Liver (tissue), 9 donors: Measurements from ENCODE around the gene MUL1. TPM values are rescaled to one million over a fixed set of nuclear protein-coding genes. Genes with fewer than 3 reads are reported as not detected.

ENCODE experiments used
- DNase-seq: peaks from one replicate; pipeline ENCODE4 v3.0.0-alpha.2; 2017; ENCODE audit warnings: low spot score
- H3K27ac ChIP-seq, 2 donors: one replicate each; pipeline ENCODE4 v1.7.0; 2013; ENCODE audit warnings: inconsistent platforms in 2 of 2, low read length in 2 of 2, control low read depth in 1 of 2, low read depth in 1 of 2, mild to moderate bottlenecking in 1 of 2
- H3K27me3 ChIP-seq, 4 donors: one replicate each; pipeline versions ENCODE4 v1.6.1 to v1.7.0; 2013; ENCODE audit warnings: low read length in 3 of 4, inconsistent platforms in 1 of 4, mild to moderate bottlenecking in 1 of 4, moderate library complexity in 1 of 4; ENCODE audit not compliant: control insufficient read depth in 4 of 4, insufficient read depth in 4 of 4
- H3K36me3 ChIP-seq, 4 donors: one replicate each; pipeline versions ENCODE4 v1.6.1 to v1.7.0; 2013; ENCODE audit warnings: low read length in 3 of 4, mild to moderate bottlenecking in 3 of 4, low read depth in 1 of 4, moderate library complexity in 1 of 4; ENCODE audit not compliant: control insufficient read depth in 4 of 4, insufficient read depth in 3 of 4
- H3K4me1 ChIP-seq, 4 donors: one replicate each; pipeline versions ENCODE4 v1.6.1 to v1.7.0; 2013; ENCODE audit warnings: low read length in 3 of 4, mild to moderate bottlenecking in 3 of 4, moderate library complexity in 1 of 4; ENCODE audit not compliant: control insufficient read depth in 4 of 4, insufficient read depth in 4 of 4
- H3K4me3 ChIP-seq, 3 donors: one replicate each; pipeline versions ENCODE4 v1.6.1 to v1.7.0; 2013; ENCODE audit warnings: low read length in 3 of 3, control low read depth in 1 of 3, low read depth in 1 of 3, mild to moderate bottlenecking in 1 of 3
- H3K9ac ChIP-seq, 2 donors: one replicate each; pipeline ENCODE4 v1.7.0; 2013; ENCODE audit warnings: low read length in 2 of 2, mild to moderate bottlenecking in 2 of 2, moderate library complexity in 2 of 2, control low read depth in 1 of 2, low read depth in 1 of 2
- H3K9me3 ChIP-seq, 4 donors: one replicate each; pipeline versions ENCODE4 v1.6.1 to v1.7.0; 2013; ENCODE audit warnings: low read length in 3 of 4; ENCODE audit not compliant: control insufficient read depth in 4 of 4
- ATF3 ChIP-seq: IDR thresholded peaks from 2 replicates; pipeline ENCODE4 v1.6.1; 2016; ENCODE audit warnings: antibody characterized with exemption
- CTCF ChIP-seq: fragments of 150-350 bp; IDR thresholded peaks from 2 replicates; pipeline ENCODE4 v1.5.1; 2017; ENCODE audit warnings: improper control_type of control experiment, low read depth, low read length; ENCODE audit not compliant: missing input control
- EGR1 ChIP-seq, 2 donors: IDR thresholded peaks; 2 replicates each; pipeline ENCODE4 v1.6.1; 2016 to 2018; ENCODE audit warnings: antibody characterized with exemption in 2 of 2, low read depth in 2 of 2
- FOXA1 ChIP-seq: IDR thresholded peaks from 2 replicates; pipeline ENCODE4 v1.6.1; 2016; ENCODE audit warnings: antibody characterized with exemption
- FOXA2 ChIP-seq: IDR thresholded peaks from 2 replicates; pipeline ENCODE4 v1.6.1; 2016; ENCODE audit warnings: antibody characterized with exemption
- GABPA ChIP-seq, 2 donors: IDR thresholded peaks in 1 of 2; conservative IDR thresholded peaks in 1 of 2; 2 replicates each; pipeline ENCODE4 v1.6.1; 2016; ENCODE audit warnings: antibody characterized with exemption in 2 of 2, mild to moderate bottlenecking in 1 of 2, moderate library complexity in 1 of 2
- HNF4A ChIP-seq, 2 donors: conservative IDR thresholded peaks; 2 replicates each; pipeline ENCODE4 v1.6.1; 2016; ENCODE audit warnings: antibody characterized with exemption in 2 of 2, mild to moderate bottlenecking in 2 of 2
- JUND ChIP-seq, 2 donors: IDR thresholded peaks; 2 replicates each; pipeline ENCODE4 v1.6.1; 2016; ENCODE audit warnings: antibody characterized with exemption in 2 of 2
- NR2F2 ChIP-seq: IDR thresholded peaks from 2 replicates; pipeline ENCODE4 v1.6.1; 2016; ENCODE audit warnings: antibody characterized with exemption
- RAD21 ChIP-seq, 2 donors: IDR thresholded peaks; 2 replicates each; pipeline ENCODE4 v1.6.1; 2016; ENCODE audit warnings: antibody characterized with exemption in 2 of 2, mild to moderate bottlenecking in 2 of 2
- REST ChIP-seq: IDR thresholded peaks from 2 replicates; pipeline ENCODE4 v1.6.1; 2016; ENCODE audit warnings: antibody characterized with exemption, mild to moderate bottlenecking
- RXRA ChIP-seq, 2 donors: IDR thresholded peaks; 2 replicates each; pipeline ENCODE4 v1.6.1; 2017 to 2018; ENCODE audit warnings: antibody characterized with exemption in 2 of 2, mild to moderate bottlenecking in 1 of 2
- SP1 ChIP-seq: IDR thresholded peaks from 2 replicates; pipeline ENCODE4 v1.6.1; 2018; ENCODE audit warnings: antibody characterized with exemption, mild to moderate bottlenecking
- TAF1 ChIP-seq: conservative IDR thresholded peaks from 2 replicates; pipeline ENCODE4 v1.6.1; 2016; ENCODE audit warnings: antibody characterized with exemption, mild to moderate bottlenecking
- ZBTB33 ChIP-seq: IDR thresholded peaks from 2 replicates; pipeline ENCODE4 v1.6.1; 2016; ENCODE audit warnings: antibody characterized with exemption
- WGBS: extraction: QIAGEN DNeasy Blood & Tissue Kit; methylation state at CpG from one replicate; pipeline ENCODE4 v1.1.7; 2013; 5-methylcytosine and 5-hydroxymethylcytosine counted together
- polyA plus RNA-seq, 2 donors: library from polyadenylated mRNA; stranded (reverse) in 1 of 2; unstranded in 1 of 2; fragments of 200-250 nt in 1 of 2; fragments of >200 nt in 1 of 2; fragmentation: Nextera tagmentation in 1 of 2; extraction: Ambion mirVana in 1 of 2; gene quantifications; one replicate each; pipeline versions ENCODE4 v1.2.1 to v1.2.3, GENCODE V29; 2013 to 2015
- total RNA-seq, 2 donors: library from RNA; depleted of rRNA; stranded (reverse); fragments of >200 nt; gene quantifications; one replicate each; pipeline ENCODE4 v1.2.3, GENCODE V29; 2014
- donor health status: healthy.
- donor health status: healthy.
- donor health status: healthy.
- donor health status: healthy.
- donor health status: healthy.

MUL1 gene
- total and polyA plus RNA-seq, 4 donors: 9.5 to 19.4 (median 16.8) TPM

GRCh38 chr1:20493839-20494608 lies 13.9 kb downstream of the MUL1 start:
- Histone ChIP-seq H3K36me3 (peaks cover 0 to 8% (median 0%) of the 10 kb centered on the region in 4 donors), H3K9me3 (no peaks in the 10 kb centered on the region), H3K27me3 (no peaks in the 10 kb centered on the region), H3K4me1 (peaks cover 0 to 6% (median 3%) of the 10 kb centered on the region in 4 donors), H3K27ac (no peak overlapping the region), H3K4me3 (no peak overlapping the region), H3K9ac (no peak overlapping the region)
- TF ChIP-seq RAD21 (IDR thresholded peaks at IDR 0.05): peak; percentile 100
- TF ChIP-seq CTCF: peak; percentile 99
- no peak for TF ChIP-seq SP1
- DNase-seq: peak; percentile 81
- WGBS: 7% methylated on average over 16 of the region's 16 CpGs

- WGBS: 49% methylated on average over 5 of the region's 5 CpGs
- H3K9ac ChIP-seq: no peak overlapping the region
- DNase-seq: no peak
- peaks cover 0 to 1% (median 0%) of the 10 kb centered on the region in 4 donors for H3K36me3 ChIP-seq
- no peak for TF ChIP-seq NR2F2
- no peak for TF ChIP-seq EGR1 (IDR thresholded peaks at IDR 0.05; ENCODE audit: low read depth in 2 of 2)
- TF ChIP-seq RXRA (IDR thresholded peaks at IDR 0.05): no peak
- TF ChIP-seq FOXA1: no peak
- TF ChIP-seq ATF3: no peak
- TF ChIP-seq JUND (IDR thresholded peaks at IDR 0.05): no peak
- no peak for TF ChIP-seq ZBTB33
- no peak for TF ChIP-seq RAD21 (IDR thresholded peaks at IDR 0.05)
- no peak for TF ChIP-seq REST
- no peak for TF ChIP-seq HNF4A (conservative IDR thresholded peaks at IDR 0.05)
- TF ChIP-seq TAF1: no peak
- no peak for TF ChIP-seq GABPA (IDR thresholded peaks at IDR 0.05 in 1 of 2, conservative IDR thresholded peaks at IDR 0.05 in 1 of 2)
- TF ChIP-seq FOXA2: no peak
- H3K4me3 ChIP-seq: no peak overlapping the region
- no peak overlapping the region for H3K27ac ChIP-seq
- peaks cover 0 to 8% (median 3%) of the 10 kb centered on the region in 4 donors for H3K4me1 ChIP-seq
- no peaks in the 10 kb centered on the region for H3K27me3 ChIP-seq
- no peaks in the 10 kb centered on the region for H3K9me3 ChIP-seq
Measured at GRCh38 chr1:20493309-20493708, 14.6 kb downstream of the MUL1 start.
